HL-60 (cell line): ENCODE data around the gene DDX24.

Experiments used
- DNase-seq, 2 experiments: peaks; one replicate each; pipeline ENCODE4 v3.0.0-alpha.2; 2010 to 2020; ENCODE audit warnings: low read depth in 1 of 2, low spot score in 1 of 2
- H3K27ac ChIP-seq: fragments of 250-450 bp; sonication (Bioruptor Pico); replicated peaks from 2 replicates; pipeline ENCODE4 v1.5.1; 2020; ENCODE audit warnings: mild to moderate bottlenecking, moderate library complexity
- H3K27me3 ChIP-seq: fragments of 250-450 bp; sonication (Bioruptor Pico); 2 replicates; pipeline ENCODE4 v1.5.1; 2021; ENCODE audit warnings: mild to moderate bottlenecking, moderate library complexity; ENCODE audit not compliant: insufficient read depth, poor library complexity, severe bottlenecking
- H3K4me3 ChIP-seq: replicated peaks from 2 replicates; pipeline ENCODE4 v1.5.1; 2011; ENCODE audit warnings: mild to moderate bottlenecking, control low read depth, low read length; ENCODE audit not compliant: insufficient read depth
- GABPA ChIP-seq: IDR thresholded peaks from 2 replicates; pipeline ENCODE4 v1.6.1; 2012; ENCODE audit warnings: low read depth
- POLR2AphosphoS5 ChIP-seq: IDR thresholded peaks from 2 replicates; pipeline ENCODE4 v1.6.1; 2012; ENCODE audit warnings: low read depth
- SPI1 ChIP-seq: IDR thresholded peaks from 2 replicates; pipeline ENCODE4 v1.6.1; 2012; ENCODE audit warnings: low read depth, mild to moderate bottlenecking, borderline replicate concordance
- TF ChIP-seq, protein P1 (sequence below): IDR thresholded peaks from one replicate; pipeline ENCODE4 v1.5.1; 2011; ENCODE audit warnings: low read length, control low read depth, inconsistent platforms; ENCODE audit not compliant: insufficient read depth
- TF ChIP-seq, protein P2 (sequence below): IDR thresholded peaks from 2 replicates; pipeline ENCODE4 v1.6.1; 2012; ENCODE audit warnings: low read depth; ENCODE audit not compliant: insufficient replicate concordance

Gene DDX24

DNA sequence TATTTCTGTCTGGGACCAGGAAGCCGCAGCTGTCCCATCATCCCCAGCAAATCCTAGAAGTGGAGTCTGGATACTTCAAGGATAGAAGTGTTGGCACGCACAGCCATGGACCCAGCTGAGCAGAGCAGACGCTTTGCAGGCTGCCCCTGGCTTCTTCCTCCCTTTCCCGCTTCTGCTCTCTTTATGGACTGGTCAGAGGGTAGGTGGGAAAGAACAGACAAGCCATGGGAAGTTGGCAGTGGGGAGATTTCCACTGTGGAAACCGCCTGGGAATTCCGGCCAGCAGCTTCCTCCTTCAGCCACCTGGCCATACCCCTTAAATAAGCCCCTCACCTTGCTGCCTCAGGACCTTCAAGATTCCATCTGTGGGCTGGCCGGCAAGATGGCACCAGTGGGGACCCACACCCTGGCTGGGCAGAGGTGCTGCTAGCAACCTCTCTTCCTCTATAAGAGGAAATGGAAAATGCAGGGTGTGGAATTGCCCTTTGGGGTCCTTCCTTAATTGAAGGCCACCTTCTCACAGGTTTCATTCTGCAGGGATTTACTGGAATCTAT, 34.2 kb downstream of the DDX24 start:
- Histone ChIP-seq H3K27ac (no peak overlapping the region), H3K4me3 (no peak overlapping the region), H3K27me3 (no peaks in the 10 kb centered on the region)
- no peak for DNase-seq
- TF ChIP-seq, protein P1, sequence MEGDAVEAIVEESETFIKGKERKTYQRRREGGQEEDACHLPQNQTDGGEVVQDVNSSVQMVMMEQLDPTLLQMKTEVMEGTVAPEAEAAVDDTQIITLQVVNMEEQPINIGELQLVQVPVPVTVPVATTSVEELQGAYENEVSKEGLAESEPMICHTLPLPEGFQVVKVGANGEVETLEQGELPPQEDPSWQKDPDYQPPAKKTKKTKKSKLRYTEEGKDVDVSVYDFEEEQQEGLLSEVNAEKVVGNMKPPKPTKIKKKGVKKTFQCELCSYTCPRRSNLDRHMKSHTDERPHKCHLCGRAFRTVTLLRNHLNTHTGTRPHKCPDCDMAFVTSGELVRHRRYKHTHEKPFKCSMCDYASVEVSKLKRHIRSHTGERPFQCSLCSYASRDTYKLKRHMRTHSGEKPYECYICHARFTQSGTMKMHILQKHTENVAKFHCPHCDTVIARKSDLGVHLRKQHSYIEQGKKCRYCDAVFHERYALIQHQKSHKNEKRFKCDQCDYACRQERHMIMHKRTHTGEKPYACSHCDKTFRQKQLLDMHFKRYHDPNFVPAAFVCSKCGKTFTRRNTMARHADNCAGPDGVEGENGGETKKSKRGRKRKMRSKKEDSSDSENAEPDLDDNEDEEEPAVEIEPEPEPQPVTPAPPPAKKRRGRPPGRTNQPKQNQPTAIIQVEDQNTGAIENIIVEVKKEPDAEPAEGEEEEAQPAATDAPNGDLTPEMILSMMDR: no peak
- TF ChIP-seq POLR2AphosphoS5: no peak
- TF ChIP-seq SPI1: no peak
- TF ChIP-seq GABPA: no peak
- TF ChIP-seq, protein P2, sequence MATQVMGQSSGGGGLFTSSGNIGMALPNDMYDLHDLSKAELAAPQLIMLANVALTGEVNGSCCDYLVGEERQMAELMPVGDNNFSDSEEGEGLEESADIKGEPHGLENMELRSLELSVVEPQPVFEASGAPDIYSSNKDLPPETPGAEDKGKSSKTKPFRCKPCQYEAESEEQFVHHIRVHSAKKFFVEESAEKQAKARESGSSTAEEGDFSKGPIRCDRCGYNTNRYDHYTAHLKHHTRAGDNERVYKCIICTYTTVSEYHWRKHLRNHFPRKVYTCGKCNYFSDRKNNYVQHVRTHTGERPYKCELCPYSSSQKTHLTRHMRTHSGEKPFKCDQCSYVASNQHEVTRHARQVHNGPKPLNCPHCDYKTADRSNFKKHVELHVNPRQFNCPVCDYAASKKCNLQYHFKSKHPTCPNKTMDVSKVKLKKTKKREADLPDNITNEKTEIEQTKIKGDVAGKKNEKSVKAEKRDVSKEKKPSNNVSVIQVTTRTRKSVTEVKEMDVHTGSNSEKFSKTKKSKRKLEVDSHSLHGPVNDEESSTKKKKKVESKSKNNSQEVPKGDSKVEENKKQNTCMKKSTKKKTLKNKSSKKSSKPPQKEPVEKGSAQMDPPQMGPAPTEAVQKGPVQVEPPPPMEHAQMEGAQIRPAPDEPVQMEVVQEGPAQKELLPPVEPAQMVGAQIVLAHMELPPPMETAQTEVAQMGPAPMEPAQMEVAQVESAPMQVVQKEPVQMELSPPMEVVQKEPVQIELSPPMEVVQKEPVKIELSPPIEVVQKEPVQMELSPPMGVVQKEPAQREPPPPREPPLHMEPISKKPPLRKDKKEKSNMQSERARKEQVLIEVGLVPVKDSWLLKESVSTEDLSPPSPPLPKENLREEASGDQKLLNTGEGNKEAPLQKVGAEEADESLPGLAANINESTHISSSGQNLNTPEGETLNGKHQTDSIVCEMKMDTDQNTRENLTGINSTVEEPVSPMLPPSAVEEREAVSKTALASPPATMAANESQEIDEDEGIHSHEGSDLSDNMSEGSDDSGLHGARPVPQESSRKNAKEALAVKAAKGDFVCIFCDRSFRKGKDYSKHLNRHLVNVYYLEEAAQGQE: no peak

DNA sequence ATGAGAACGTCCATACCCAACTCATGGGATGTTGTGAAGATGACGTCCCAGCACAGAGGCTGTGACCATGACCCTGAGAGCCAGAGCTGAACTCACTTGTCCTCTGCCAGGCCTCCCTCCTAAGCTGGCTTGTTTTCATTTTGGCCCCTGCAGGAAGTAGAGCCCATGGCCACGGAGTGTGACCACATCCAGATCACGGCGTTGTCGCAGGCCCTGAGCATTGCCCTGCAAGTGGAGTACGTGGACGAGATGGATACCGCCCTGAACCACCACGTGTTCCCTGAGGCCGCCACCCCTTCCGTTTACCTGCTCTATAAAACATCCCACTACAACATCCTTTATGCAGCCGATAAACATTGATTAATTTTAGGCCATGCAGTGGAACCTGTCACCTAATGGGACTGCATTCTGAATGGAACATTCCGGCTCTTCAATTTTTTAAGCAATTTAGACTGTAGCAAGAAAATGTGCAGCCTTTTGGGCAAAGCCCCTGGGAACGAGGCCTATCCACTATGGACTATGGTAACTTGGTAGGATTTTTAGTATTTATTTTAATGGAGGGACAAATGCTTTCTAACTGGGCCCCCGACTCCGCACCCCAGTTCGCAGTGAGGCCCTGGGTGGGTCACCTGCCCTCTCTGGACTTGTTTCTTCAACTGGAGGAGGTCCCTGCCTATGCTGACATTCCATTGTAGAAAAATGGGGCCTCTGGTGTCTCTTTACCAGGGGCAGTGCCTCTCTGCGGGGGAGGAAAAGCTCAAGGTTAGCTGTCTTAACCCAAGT, 35.2 kb downstream of the DDX24 start:
- TF ChIP-seq POLR2AphosphoS5 (no peak), SPI1 (no peak), GABPA (no peak)
- TF ChIP-seq, protein P2: no peak
- TF ChIP-seq, protein P1: no peak
- DNase-seq: no peak
- Histone ChIP-seq H3K4me3 (no peak overlapping the region), H3K27ac (no peak overlapping the region), H3K27me3 (no peaks in the 10 kb centered on the region)

DNA sequence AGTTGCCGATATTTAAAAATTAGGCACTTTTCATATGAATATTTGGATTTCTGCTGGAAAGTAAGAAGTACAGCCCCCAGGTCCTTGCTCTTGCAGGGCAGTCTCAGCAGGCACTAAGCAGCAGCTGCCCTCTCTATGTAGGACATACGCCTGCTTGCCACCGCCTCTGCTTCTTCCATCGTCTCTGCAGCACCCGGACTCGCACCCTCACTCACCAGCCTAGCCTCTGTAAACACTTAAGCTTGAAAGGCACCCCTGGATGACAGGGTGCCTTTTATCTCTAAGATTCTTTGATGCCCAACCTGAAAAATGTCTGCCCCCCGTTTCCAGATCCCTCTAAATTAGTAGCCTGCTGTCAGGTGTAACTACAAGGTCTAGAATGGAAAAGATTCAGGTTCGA, 35.9 kb downstream of the DDX24 start:
- H3K27ac ChIP-seq: no peak overlapping the region
- TF ChIP-seq POLR2AphosphoS5: no peak
- TF ChIP-seq SPI1: no peak
- TF ChIP-seq GABPA: no peak
- TF ChIP-seq, protein P2: no peak
- TF ChIP-seq, protein P1: no peak
- H3K27me3 ChIP-seq: no peaks in the 10 kb centered on the region
- no peak for DNase-seq
- H3K4me3 ChIP-seq: no peak overlapping the region
